ENCODE measurements around the gene TUBB4A. TPM values are rescaled to one million over a fixed set of nuclear protein-coding genes. Genes with fewer than 3 reads are reported as not detected.

The TUBB4A gene
- total RNA-seq, 1 experiment from 2014 or later: 18.5 TPM

- TF ChIP-seq RORB (CRISPR knock-in tag; IDR thresholded peaks at IDR 0.05) (no peak), SMAD4 (CRISPR knock-in tag; IDR thresholded peaks at IDR 0.05) (no peak), E2F1 (CRISPR knock-in tag; IDR thresholded peaks at IDR 0.05) (no peak), FOXK1 (CRISPR knock-in tag; IDR thresholded peaks at IDR 0.05) (no peak), AFF4 (CRISPR knock-in tag; IDR thresholded peaks at IDR 0.05; ENCODE audit: borderline replicate concordance) (no peak), E2F4 (CRISPR knock-in tag; IDR thresholded peaks at IDR 0.05; ENCODE audit: borderline replicate concordance, low read depth) (no peak), NR1H2 (CRISPR knock-in tag; IDR thresholded peaks at IDR 0.05) (no peak), JAZF1 (CRISPR knock-in tag; IDR thresholded peaks at IDR 0.05) (no peak), ERG (CRISPR knock-in tag; IDR thresholded peaks at IDR 0.05) (no peak), NFE2L1 (CRISPR knock-in tag; IDR thresholded peaks at IDR 0.05) (no peak), HMGA2 (CRISPR knock-in tag; IDR thresholded peaks at IDR 0.05) (no peak), SOX15 (CRISPR knock-in tag; IDR thresholded peaks at IDR 0.05) (no peak), ZNF232 (CRISPR knock-in tag; IDR thresholded peaks at IDR 0.05) (no peak), TCF7 (CRISPR knock-in tag; IDR thresholded peaks at IDR 0.05; ENCODE audit: low read depth) (no peak), CBFB (CRISPR knock-in tag; IDR thresholded peaks at IDR 0.05; ENCODE audit: low read depth) (no peak), IRF2 (CRISPR knock-in tag; IDR thresholded peaks at IDR 0.05; ENCODE audit: borderline replicate concordance, low read depth) (no peak), ZNF219 (CRISPR knock-in tag; IDR thresholded peaks at IDR 0.05; ENCODE audit: borderline replicate concordance) (no peak), ZBTB43 (CRISPR knock-in tag; IDR thresholded peaks at IDR 0.05) (no peak), ZNF121 (CRISPR knock-in tag; IDR thresholded peaks at IDR 0.05) (no peak), ZBTB21 (CRISPR knock-in tag; IDR thresholded peaks at IDR 0.05; ENCODE audit: borderline replicate concordance) (no peak), ZNF671 (CRISPR knock-in tag; IDR thresholded peaks at IDR 0.05) (no peak), MYBL2 (CRISPR knock-in tag; IDR thresholded peaks at IDR 0.05) (no peak), PRRX2 (CRISPR knock-in tag; IDR thresholded peaks at IDR 0.05) (no peak), ZNF317 (CRISPR knock-in tag; IDR thresholded peaks at IDR 0.05; ENCODE audit: borderline replicate concordance, low read depth) (no peak), GABPB1 (CRISPR knock-in tag; IDR thresholded peaks at IDR 0.05) (no peak; the same call in 1 of the 2 replicates), PREB (CRISPR knock-in tag; IDR thresholded peaks at IDR 0.05; ENCODE audit: borderline replicate concordance) (no peak), CREB1 (CRISPR knock-in tag; IDR thresholded peaks at IDR 0.05) (no peak), CDX4 (CRISPR knock-in tag; IDR thresholded peaks at IDR 0.05; ENCODE audit: borderline replicate concordance) (no peak), ESRRA (CRISPR knock-in tag; IDR thresholded peaks at IDR 0.05; ENCODE audit: borderline replicate concordance) (no peak)
These were observed 14.7 kb upstream of the TUBB4A start (continued) for GRCh38 chr19:6516659-6517291.
